ENCODE data around the gene BTG2. TPM values are rescaled to one million over a fixed set of nuclear protein-coding genes. Genes with fewer than 3 reads are reported as not detected.

The BTG2 gene
- total RNA-seq, 1 donor from 2014 or later = 71.4 TPM

- DNase-seq = peak; percentile 69
Measured at GRCh38 chr1:203342192-203342940, 37.0 kb downstream of the BTG2 start.

- DNase-seq = no peak
Measured at GRCh38 chr1:203343956-203344754, 38.8 kb downstream of the BTG2 start.

GRCh38 chr1:203346060-203346768 lies 40.9 kb downstream of the BTG2 start:
- peak; percentile 15 for DNase-seq

- DNase-seq = peak; percentile 25
Measured at GRCh38 chr1:203346769-203347102, 41.4 kb downstream of the BTG2 start.

- DNase-seq = no peak
Measured at GRCh38 chr1:203349166-203349565, 43.8 kb downstream of the BTG2 start.

- peak; percentile 11 for DNase-seq
Measured at GRCh38 chr1:203349773-203350524, 44.6 kb downstream of the BTG2 start.

GRCh38 chr1:203351037-203351625 lies 45.8 kb downstream of the BTG2 start, which contains the start of gene FMOD:
Gene FMOD (minus strand): TSS chr1:203351122. CDS start chr1:203348270, 2,852 bp downstream.
- DNase-seq = peak; percentile 90

- DNase-seq = no peak
Measured at GRCh38 chr1:203353486-203353885, 48.2 kb downstream of the BTG2 start.

- DNase-seq = no peak
Measured at GRCh38 chr1:203354246-203354645, 48.9 kb downstream of the BTG2 start.

GRCh38 chr1:203359010-203359571 lies 53.8 kb downstream of the BTG2 start:
- DNase-seq = peak; percentile 19

Small RNA genes lying within 50 kb of the gene (small RNA-seq; reads per million reads assigned to genes)
- gene AL359837.1 (ENCODE audit: low replicate concordance) (not detected), gene RNU6-487P (ENCODE audit: low replicate concordance) (not detected)

Other genes starting within 250 kb of the BTG2 start
- gene MYOG, start 219.5 kb upstream of the BTG2 start, total RNA-seq = 256 TPM
- 1.8 TPM for gene ADORA1, start 177.8 kb upstream of the BTG2 start, total RNA-seq
- gene MYBPH, start 129.7 kb upstream of the BTG2 start, total RNA-seq = 37.5 TPM
- 1.3 TPM for gene CHI3L1, start 118.8 kb upstream of the BTG2 start, total RNA-seq
- gene CHIT1, start 75.8 kb upstream of the BTG2 start, total RNA-seq = not detected
- gene FMOD, start 45.6 kb downstream of the BTG2 start, total RNA-seq = 57.1 TPM
- 4.4 TPM for gene PRELP, start 170.3 kb downstream of the BTG2 start, total RNA-seq
- not detected for gene OPTC, start 188.6 kb downstream of the BTG2 start, total RNA-seq